RKO (cell line): ENCODE results near the gene LANCL2.
"Not testable (repeated sequence)": the region's sequence is repeated elsewhere in the genome, so short reads cannot be mapped to it uniquely, and the experiment has no call there.

Experiments used
- DNase-seq: peaks from one replicate; pipeline ENCODE4 v3.0.0-alpha.2; 2016; ENCODE audit warnings: low spot score

Gene LANCL2

GRCh38 chr7:55471594-55471993 lies 106.5 kb downstream of the LANCL2 start:
- DNase-seq = not testable (repeated sequence)

GRCh38 chr7:55472406-55472805 lies 107.3 kb downstream of the LANCL2 start:
- DNase-seq = not testable (repeated sequence)

DNA sequence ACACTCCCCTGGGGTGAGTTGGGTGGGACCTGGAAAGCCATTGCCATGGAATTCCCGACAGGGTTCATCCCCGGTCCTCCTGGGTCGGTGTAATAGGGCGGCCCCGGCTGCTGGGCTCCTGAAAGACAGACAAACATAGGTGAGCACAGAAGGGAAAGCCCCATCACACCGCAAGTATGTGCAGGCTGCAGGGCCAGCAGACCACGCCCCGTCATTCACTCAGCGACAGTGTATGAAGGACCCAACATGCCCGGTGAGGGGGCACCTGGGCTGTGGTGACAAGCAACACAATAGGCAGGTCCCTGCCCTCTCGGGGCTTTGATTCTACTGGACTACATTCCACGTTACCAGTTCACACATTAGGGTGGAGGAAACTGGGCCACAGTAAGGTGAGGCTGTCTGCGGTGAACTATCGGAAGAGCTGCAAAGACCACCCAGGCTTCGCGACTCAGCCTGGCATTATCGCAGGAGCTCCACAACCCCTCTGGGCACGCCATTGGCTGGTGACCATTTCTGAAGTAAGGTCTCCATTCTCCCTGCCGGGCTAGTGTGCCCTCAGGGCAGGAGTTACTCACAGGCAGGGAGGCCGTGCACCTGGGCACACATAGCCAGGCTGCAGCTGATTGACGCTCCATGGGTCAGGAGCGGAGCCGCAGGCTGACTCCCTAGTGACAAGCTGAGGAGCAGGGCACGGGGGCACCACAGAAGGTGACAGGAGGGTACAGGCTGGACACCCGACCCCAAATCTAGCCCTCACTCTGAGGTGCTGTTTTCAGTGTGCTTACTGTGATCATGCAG lies 108.0 kb downstream of the LANCL2 start:
- DNase-seq = no peak

GRCh38 chr7:55473932-55474331 lies 108.8 kb downstream of the LANCL2 start:
- no peak for DNase-seq

DNA sequence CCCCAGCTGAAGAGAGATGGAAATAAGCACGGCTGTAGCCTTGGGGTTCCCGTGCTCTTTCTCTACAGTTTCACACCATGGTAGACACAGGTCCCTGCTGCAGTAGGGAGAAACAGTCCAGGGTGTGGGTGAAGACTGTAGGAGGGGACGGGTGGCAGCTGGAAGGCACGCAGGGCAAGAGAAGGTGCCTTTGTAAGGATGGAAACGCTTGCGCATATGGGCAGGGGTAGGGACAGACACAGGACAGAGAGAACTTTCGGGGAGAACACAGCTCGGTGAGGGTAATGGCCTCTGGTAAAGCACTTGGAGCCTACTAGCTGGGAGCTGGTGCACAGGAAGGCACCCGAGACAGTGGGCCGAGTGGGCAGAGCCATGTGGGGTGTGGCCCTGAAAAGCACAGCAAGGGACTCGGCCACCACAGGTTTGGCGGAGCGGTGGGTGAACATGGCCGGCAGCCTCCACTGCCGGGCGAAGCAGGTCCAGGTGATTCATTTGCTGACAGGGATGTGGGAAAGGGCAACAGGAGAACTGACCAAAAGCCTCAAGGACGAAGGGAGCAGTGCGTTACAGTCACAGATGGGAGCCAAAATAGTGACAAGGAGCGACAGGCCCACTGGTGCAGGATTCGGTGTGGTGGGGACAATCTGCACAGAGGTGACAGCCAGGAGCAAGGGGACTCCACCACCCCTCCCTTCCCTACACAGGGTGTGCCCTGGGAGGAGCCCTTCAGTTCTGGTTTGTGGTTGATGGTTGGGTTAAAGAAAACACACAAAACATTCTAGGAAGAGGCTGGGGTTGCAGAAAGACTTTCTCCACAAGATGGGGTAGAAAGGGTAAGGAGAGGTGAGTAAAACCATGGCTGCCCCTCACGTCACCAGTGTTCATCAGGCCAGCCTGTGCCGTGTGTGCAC lies 110.1 kb downstream of the LANCL2 start:
- no peak for DNase-seq

GRCh38 chr7:55475855-55476803 lies 111.0 kb downstream of the LANCL2 start:
- DNase-seq = no peak

DNA sequence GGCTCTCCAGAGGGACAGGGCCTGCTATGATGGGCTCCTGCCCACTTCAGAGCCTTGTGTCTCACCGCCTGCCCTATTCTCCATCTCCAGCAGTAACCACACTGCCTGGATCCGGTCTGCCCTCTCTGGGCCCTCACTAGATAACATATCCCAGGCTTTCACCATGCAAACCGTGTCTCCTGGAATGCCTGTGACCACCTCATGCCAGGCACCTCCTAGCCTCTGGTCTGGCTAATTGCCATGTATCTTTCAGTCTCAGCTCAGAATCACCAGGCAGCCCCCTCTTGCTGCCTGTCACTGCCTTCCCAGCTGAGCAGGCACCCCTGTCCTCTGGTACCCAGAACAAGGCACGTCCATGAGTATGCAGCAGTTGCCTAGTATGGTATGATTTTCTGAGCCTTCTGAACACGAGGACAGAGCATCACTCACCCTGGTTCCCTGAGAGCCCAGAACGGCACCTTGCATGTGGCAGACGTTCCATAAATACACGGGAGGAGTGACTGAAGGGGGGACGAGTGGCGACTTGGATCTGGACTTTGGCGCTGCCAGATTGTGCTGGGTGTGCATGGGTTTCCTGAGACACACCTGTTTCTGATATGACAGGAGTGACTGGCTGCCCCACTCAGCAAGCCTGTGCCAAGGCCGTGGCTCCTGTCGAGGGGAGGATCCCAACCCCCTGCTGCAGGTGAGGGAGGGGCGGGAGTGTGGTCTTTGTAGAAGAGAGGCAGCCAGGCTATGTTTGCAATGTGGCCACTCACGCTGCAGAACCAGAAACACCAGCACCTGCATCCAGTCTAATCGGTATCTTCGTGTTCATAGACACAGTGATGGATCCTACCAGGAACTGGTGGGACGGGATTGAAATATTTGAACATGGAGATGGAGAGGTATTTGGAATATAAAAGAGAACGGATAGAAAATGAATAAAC lies 112.0 kb downstream of the LANCL2 start:
- DNase-seq = no peak

DNA sequence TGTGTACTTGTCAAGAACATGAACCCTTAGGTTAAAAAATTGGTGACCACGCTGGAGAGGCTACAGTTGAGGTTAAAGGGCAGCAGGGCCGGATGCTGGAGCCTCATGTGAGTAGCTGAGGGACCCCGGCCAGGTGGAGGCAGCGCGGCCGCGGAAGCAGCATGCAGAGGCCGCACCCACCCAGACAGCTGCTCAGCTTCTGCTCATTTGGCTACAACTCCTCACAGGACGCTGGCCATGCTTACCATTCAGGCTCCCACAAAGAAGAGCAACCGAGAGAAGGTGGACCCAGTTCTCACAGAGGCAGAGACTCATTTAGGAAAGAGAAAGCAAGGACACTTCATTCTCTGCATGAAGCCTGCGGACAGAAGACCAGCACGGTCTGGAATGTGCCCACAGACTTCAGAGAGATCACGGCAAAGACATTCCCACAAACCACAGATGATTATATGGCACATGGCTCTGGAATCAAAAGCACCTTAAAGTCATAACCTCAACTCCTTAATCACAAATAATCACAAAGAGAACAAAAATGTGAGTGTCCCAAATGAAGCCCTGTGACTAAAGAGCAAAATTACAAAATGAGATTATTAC lies 112.7 kb downstream of the LANCL2 start:
- no peak for DNase-seq

GRCh38 chr7:55478700-55479099 lies 113.6 kb downstream of the LANCL2 start:
- DNase-seq = no peak

DNA sequence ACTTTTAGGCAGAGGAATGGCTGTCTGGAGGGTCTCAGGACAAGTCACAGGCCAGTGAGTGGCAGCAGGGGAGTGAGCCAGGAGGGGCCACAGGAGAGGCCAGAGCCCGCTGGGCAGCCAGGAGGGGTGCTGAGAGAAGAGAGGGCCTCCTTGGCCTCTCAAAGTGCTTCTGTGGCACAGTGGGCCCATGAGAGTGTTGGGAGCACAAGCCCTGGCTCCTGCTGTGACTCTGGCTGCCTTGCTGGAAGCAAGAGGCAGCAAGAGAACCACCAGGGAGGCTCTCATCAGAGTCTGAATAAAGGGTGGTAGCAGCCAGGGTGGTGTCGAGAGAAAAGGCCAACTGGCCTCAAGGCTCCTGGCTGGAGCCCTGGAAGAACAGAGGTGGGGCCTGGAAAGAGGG lies 116.0 kb downstream of the LANCL2 start:
- DNase-seq = no peak

DNA sequence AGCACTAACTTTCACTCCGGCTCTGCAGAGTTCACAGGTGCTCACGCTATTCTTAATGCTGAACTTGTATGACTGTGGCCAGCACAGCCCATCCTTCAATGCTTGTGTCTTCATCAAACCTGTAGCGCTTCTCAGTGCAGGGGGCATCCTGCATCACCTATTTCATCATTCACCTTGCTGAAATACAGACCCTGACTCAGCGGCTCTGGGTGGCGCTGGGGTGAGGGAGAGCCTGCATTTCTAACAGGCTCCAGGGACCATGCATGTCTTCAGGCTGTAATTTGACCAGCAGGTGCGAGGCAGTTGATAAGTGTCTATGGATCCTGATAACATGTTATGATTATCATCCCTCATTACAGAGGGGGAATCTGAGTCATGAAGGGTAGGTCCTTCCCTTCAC lies 117.9 kb downstream of the LANCL2 start:
- no peak for DNase-seq
